HEK293T (cell line): Measurements from ENCODE around the gene PPFIBP1.

ENCODE experiments used
- FOXA1 ChIP-seq: fragments of 450-650 bp; IDR thresholded peaks from 2 replicates; pipeline ENCODE4 v1.6.1; 2016; ENCODE audit warnings: mild to moderate bottlenecking
- FOXK2 ChIP-seq: fragments of 450-650 bp; IDR thresholded peaks from 2 replicates; pipeline ENCODE4 v1.6.1; 2016; ENCODE audit warnings: mild to moderate bottlenecking
- FOXM1 ChIP-seq: fragments of 450-650 bp; IDR thresholded peaks from 2 replicates; pipeline ENCODE4 v1.6.1; 2017; ENCODE audit warnings: mild to moderate bottlenecking, borderline replicate concordance
- L3MBTL2 ChIP-seq: fragments of 450-650 bp; conservative IDR thresholded peaks from 2 replicates; pipeline ENCODE4 v1.6.1; 2016; ENCODE audit warnings: mild to moderate bottlenecking
- NFRKB ChIP-seq: fragments of 450-650 bp; IDR thresholded peaks from 2 replicates; pipeline ENCODE4 v1.6.1; 2016; ENCODE audit warnings: mild to moderate bottlenecking, moderate library complexity
- SP1 ChIP-seq: fragments of 450-650 bp; IDR thresholded peaks from 2 replicates; pipeline ENCODE4 v1.6.1; 2017
- SUZ12 ChIP-seq: fragments of 450-650 bp; IDR thresholded peaks from 2 replicates; pipeline ENCODE4 v1.6.1; 2016; ENCODE audit warnings: mild to moderate bottlenecking
- TF ChIP-seq, protein P1 (sequence below): fragments of 450-650 bp; IDR thresholded peaks from 2 replicates; pipeline ENCODE4 v1.6.1; 2016

DNA sequence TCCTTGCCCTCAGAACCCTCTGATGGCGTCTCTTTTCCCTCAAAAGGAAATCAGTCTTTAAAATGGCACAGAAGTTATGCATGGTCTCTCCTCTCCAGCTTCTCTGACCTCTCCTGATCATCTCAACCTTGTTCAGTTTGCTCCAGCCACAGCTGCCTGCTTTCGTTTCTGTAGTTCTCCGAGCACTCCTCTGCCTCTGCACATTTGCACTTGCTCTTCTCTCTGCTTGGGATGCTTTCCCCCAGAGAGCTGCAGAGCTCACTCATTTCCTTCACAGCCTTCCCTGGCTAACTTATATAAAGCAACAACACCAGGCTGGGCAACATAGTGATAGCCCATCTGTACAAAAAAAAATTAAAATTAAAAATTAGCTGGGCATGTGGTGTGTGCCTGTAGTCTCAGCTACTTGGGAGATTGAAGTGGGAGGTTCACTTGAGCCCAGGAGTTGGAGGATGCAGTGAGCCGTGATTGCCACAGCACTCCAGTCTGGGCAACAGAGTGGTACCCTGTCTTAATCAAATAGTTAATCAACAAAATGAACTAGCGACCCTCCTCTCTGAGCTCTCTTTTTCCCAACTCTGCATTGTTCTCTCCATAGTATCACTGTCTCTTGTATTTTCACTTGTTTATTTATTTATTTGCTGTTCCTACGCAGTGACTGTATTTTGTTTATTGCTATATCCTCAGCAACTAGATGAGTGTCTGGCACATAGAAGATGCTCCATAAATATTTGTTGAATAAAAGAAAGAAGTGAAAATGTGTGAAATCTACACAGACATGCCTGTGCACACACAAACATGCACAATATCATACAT lies 37.7 kb downstream of the PPFIBP1 start:
- TF ChIP-seq, protein P1, sequence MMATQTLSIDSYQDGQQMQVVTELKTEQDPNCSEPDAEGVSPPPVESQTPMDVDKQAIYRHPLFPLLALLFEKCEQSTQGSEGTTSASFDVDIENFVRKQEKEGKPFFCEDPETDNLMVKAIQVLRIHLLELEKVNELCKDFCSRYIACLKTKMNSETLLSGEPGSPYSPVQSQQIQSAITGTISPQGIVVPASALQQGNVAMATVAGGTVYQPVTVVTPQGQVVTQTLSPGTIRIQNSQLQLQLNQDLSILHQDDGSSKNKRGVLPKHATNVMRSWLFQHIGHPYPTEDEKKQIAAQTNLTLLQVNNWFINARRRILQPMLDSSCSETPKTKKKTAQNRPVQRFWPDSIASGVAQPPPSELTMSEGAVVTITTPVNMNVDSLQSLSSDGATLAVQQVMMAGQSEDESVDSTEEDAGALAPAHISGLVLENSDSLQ = no peak
- no peak for TF ChIP-seq L3MBTL2
- no peak for TF ChIP-seq FOXK2
- no peak for TF ChIP-seq FOXA1
- TF ChIP-seq NFRKB = no peak
- TF ChIP-seq FOXM1 = no peak
- no peak for TF ChIP-seq SP1
- TF ChIP-seq SUZ12 = no peak
